GM23338 (cell line): ENCODE results near the gene KRT25. TPM values are rescaled to one million over a fixed set of nuclear protein-coding genes. Genes with fewer than 3 reads are reported as not detected.

Experiments used
- ATAC-seq: fragments of 200-7000 bp; cut with Tn5 transposase; 3 replicates; pipeline ENCODE4 v1.9.1; 2020
- DNase-seq: peaks from one replicate; pipeline ENCODE4 v3.0.0-alpha.2; 2015; ENCODE audit warnings: low spot score
- H2AFZ ChIP-seq: fragments of 200-600 bp; sonication (generic); 2 replicates; pipeline ENCODE4 v1.8.0; 2016; ENCODE audit warnings: antibody characterized with exemption, mild to moderate bottlenecking, moderate library complexity
- H3F3A ChIP-seq: fragments of 200-600 bp; sonication (generic); replicated peaks from 2 replicates; pipeline ENCODE4 v1.8.0; 2017; ENCODE audit warnings: antibody characterized with exemption, mixed run types, low read depth
- H3K27ac ChIP-seq: fragments of 200-600 bp; sonication (generic); 2 replicates; pipeline ENCODE4 v1.6.1; 2016; ENCODE audit warnings: low read depth
- H3K27me3 ChIP-seq: fragments of 200-600 bp; sonication (generic); 2 replicates; pipeline ENCODE4 v1.8.0; 2016; ENCODE audit warnings: mild to moderate bottlenecking, mixed run types, moderate library complexity; ENCODE audit not compliant: insufficient read depth
- H3K36me3 ChIP-seq: fragments of 200-600 bp; sonication (generic); 2 replicates; pipeline ENCODE4 v1.8.0; 2016; ENCODE audit warnings: mild to moderate bottlenecking; ENCODE audit not compliant: insufficient read depth
- H3K4me1 ChIP-seq: fragments of 200-600 bp; sonication (generic); 2 replicates; pipeline ENCODE4 v1.8.0; 2016; ENCODE audit warnings: mild to moderate bottlenecking, moderate library complexity; ENCODE audit not compliant: insufficient read depth
- H3K4me2 ChIP-seq: fragments of 200-600 bp; sonication (generic); 2 replicates; pipeline ENCODE4 v1.7.1; 2017; ENCODE audit warnings: mixed run types
- H3K4me3 ChIP-seq: fragments of 200-600 bp; sonication (generic); 2 replicates; pipeline ENCODE4 v1.6.1; 2016; ENCODE audit warnings: mixed run types
- H3K79me2 ChIP-seq: fragments of 200-600 bp; sonication (generic); replicated peaks from 2 replicates; pipeline ENCODE4 v1.8.0; 2017; ENCODE audit warnings: mild to moderate bottlenecking; ENCODE audit not compliant: insufficient read depth
- H3K9me2 ChIP-seq: fragments of 200-600 bp; sonication (generic); 2 replicates; pipeline ENCODE4 v1.8.0; 2017; ENCODE audit not compliant: insufficient read depth
- H4K20me1 ChIP-seq: fragments of 200-600 bp; sonication (generic); replicated peaks from 2 replicates; pipeline ENCODE4 v1.8.0; 2017; ENCODE audit warnings: mild to moderate bottlenecking; ENCODE audit not compliant: insufficient read depth
- H3K27ac Mint-ChIP-seq: 2 replicates; pipeline ENCODE4 v1.8.0; 2020; ENCODE audit warnings: inconsistent platforms, mild to moderate bottlenecking, moderate library complexity, mixed read lengths
- H3K27me3 Mint-ChIP-seq: 3 replicates; pipeline ENCODE4 v1.8.0; 2022; ENCODE audit warnings: low read depth, mild to moderate bottlenecking, moderate library complexity, mixed read lengths, inconsistent platforms; ENCODE audit not compliant: insufficient read depth, poor library complexity
- H3K36me3 Mint-ChIP-seq: 3 replicates; pipeline ENCODE4 v1.8.0; 2021; ENCODE audit warnings: low read depth, mild to moderate bottlenecking, inconsistent platforms, moderate library complexity, mixed read lengths
- H3K4me1 Mint-ChIP-seq: 3 replicates; pipeline ENCODE4 v1.8.0; 2020; ENCODE audit warnings: mild to moderate bottlenecking, inconsistent platforms, mixed read lengths
- H3K4me3 Mint-ChIP-seq: 3 replicates; pipeline ENCODE4 v1.8.0; 2021; ENCODE audit warnings: moderate library complexity, mild to moderate bottlenecking, inconsistent platforms, mixed read lengths
- H3K9me3 Mint-ChIP-seq: 3 replicates; pipeline ENCODE4 v1.8.0; 2020; ENCODE audit warnings: moderate library complexity, mild to moderate bottlenecking, inconsistent platforms, mixed read lengths
- CREB1 ChIP-seq: fragments of 250-450 bp; sonication (Bioruptor Pico); IDR thresholded peaks from 2 replicates; pipeline ENCODE4 v1.5.0; 2020; ENCODE audit warnings: low read depth, mild to moderate bottlenecking, moderate library complexity
- CTCF ChIP-seq, 2 experiments: fragments of 200-600 bp in 1 of 2; sonication (generic) in 1 of 2; conservative IDR thresholded peaks; 2 replicates each; pipeline versions ENCODE4 v1.5.1 to v1.6.1; 2016 to 2017; ENCODE audit warnings: antibody characterized with exemption in 2 of 2, low read depth in 2 of 2, mild to moderate bottlenecking in 2 of 2, moderate library complexity in 1 of 2
- EZH2 ChIP-seq: fragments of 200-600 bp; sonication (generic); IDR thresholded peaks from one replicate; pipeline ENCODE4 v1.8.0; 2017; ENCODE audit warnings: antibody characterized with exemption, mild to moderate bottlenecking, low read depth; ENCODE audit not compliant: unreplicated experiment
- EZH2phosphoT487 ChIP-seq: fragments of 200-600 bp; sonication (generic); IDR thresholded peaks from one replicate; pipeline ENCODE4 v1.8.1; 2018; ENCODE audit warnings: antibody characterized with exemption; ENCODE audit not compliant: unreplicated experiment
- JUNB ChIP-seq: IDR thresholded peaks from one replicate; pipeline ENCODE4 v1.6.1; 2016; ENCODE audit warnings: antibody characterized with exemption; ENCODE audit not compliant: unreplicated experiment
- NANOG ChIP-seq: IDR thresholded peaks from 2 replicates; pipeline ENCODE4 v1.6.1; 2016; ENCODE audit warnings: antibody characterized with exemption, borderline replicate concordance
- POLR2AphosphoS5 ChIP-seq: IDR thresholded peaks from 2 replicates; pipeline ENCODE4 v1.6.1; 2016; ENCODE audit warnings: antibody characterized with exemption, low read depth
- STAT1 ChIP-seq: IDR thresholded peaks from one replicate; pipeline ENCODE4 v1.6.1; 2016; ENCODE audit warnings: antibody characterized with exemption; ENCODE audit not compliant: unreplicated experiment
- ZNF114 ChIP-seq: fragments of 250-450 bp; sonication (Bioruptor Pico); IDR thresholded peaks from 2 replicates; pipeline ENCODE4 v1.5.0; 2020; ENCODE audit warnings: mild to moderate bottlenecking, moderate library complexity
- ZNF331 ChIP-seq: fragments of 250-450 bp; sonication (Bioruptor Pico); IDR thresholded peaks from 2 replicates; pipeline ENCODE4 v1.5.0; 2020; ENCODE audit warnings: low read depth, mild to moderate bottlenecking, moderate library complexity
- ZNF462 ChIP-seq: fragments of 250-450 bp; sonication (Bioruptor Pico); IDR thresholded peaks from 2 replicates; pipeline ENCODE4 v1.5.0; 2020; ENCODE audit warnings: mild to moderate bottlenecking, moderate library complexity
- polyA plus RNA-seq: library from polyadenylated mRNA; unstranded; fragments of >200 nt; fragmentation: Nextera tagmentation; extraction: Ambion mirVana; gene quantifications from 2 replicates; pipeline ENCODE4 v1.2.1, GENCODE V29; 2016
- total RNA-seq: library from RNA; depleted of rRNA; stranded (reverse); fragments of >200 nt; shearing (Covaris generic); gene quantifications from 2 replicates; pipeline ENCODE4 v1.2.3, GENCODE V29; 2014
- TF ChIP-seq, protein P1 (sequence below): IDR thresholded peaks from 2 replicates; pipeline ENCODE4 v1.6.1; 2016; ENCODE audit warnings: antibody characterized with exemption
- TF ChIP-seq, protein P2 (sequence below): IDR thresholded peaks from one replicate; pipeline ENCODE4 v1.6.1; 2018; ENCODE audit warnings: antibody characterized with exemption; ENCODE audit not compliant: unreplicated experiment

KRT25 gene
- total and polyA plus RNA-seq, 2 experiments from 2014 or later, result not detected

DNA sequence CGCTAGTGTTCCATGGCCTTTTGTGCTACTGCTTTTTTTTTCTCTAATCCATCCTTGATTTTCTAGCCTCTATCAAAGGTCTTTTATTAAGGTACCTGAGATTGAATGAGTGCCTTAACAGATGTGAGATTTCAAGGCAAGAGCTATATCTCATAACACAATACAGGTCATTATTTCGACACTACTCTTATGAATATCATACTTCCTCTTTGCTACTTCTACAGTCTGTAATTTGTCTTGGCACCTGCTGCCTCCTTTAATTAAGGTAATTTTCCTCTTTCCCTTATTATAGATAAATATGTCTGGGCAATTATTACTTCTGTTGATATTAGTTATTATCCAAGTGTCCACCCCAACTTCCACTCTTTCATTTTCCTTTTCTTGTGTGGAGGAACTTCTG, 39.3 kb upstream of the KRT25 start:
- H3K9me3 Mint-ChIP-seq, result no peaks in the 10 kb centered on the region
- no peaks in the 10 kb centered on the region for H3K79me2 ChIP-seq
- H3K4me3 Mint-ChIP-seq, result no peak overlapping the region
- ATAC-seq, result no peak
- no peak overlapping the region for H3K27ac Mint-ChIP-seq
- H3K27me3 Mint-ChIP-seq, result peaks cover 4% of the 10 kb centered on the region
- H3K36me3 ChIP-seq, result no peaks in the 10 kb centered on the region
- H3K27ac ChIP-seq, result no peak overlapping the region
- H3K4me2 ChIP-seq, result no peak overlapping the region
- no peaks in the 10 kb centered on the region for H4K20me1 ChIP-seq
- H2AFZ ChIP-seq, result no peak overlapping the region
- TF ChIP-seq ZNF114 (CRISPR knock-in tag) (no peak), POLR2AphosphoS5 (no peak), NANOG (no peak), ZNF462 (CRISPR knock-in tag) (no peak), CTCF (conservative IDR thresholded peaks at IDR 0.05; ENCODE audit: low read depth in 2 of 2) (no peak), ZNF331 (no peak), JUNB (no peak), EZH2 (no peak), EZH2phosphoT487 (no peak), STAT1 (no peak), CREB1 (CRISPR knock-in tag) (no peak)
- TF ChIP-seq, protein P1, sequence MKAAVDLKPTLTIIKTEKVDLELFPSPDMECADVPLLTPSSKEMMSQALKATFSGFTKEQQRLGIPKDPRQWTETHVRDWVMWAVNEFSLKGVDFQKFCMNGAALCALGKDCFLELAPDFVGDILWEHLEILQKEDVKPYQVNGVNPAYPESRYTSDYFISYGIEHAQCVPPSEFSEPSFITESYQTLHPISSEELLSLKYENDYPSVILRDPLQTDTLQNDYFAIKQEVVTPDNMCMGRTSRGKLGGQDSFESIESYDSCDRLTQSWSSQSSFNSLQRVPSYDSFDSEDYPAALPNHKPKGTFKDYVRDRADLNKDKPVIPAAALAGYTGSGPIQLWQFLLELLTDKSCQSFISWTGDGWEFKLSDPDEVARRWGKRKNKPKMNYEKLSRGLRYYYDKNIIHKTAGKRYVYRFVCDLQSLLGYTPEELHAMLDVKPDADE, result no peak
- TF ChIP-seq, protein P2, sequence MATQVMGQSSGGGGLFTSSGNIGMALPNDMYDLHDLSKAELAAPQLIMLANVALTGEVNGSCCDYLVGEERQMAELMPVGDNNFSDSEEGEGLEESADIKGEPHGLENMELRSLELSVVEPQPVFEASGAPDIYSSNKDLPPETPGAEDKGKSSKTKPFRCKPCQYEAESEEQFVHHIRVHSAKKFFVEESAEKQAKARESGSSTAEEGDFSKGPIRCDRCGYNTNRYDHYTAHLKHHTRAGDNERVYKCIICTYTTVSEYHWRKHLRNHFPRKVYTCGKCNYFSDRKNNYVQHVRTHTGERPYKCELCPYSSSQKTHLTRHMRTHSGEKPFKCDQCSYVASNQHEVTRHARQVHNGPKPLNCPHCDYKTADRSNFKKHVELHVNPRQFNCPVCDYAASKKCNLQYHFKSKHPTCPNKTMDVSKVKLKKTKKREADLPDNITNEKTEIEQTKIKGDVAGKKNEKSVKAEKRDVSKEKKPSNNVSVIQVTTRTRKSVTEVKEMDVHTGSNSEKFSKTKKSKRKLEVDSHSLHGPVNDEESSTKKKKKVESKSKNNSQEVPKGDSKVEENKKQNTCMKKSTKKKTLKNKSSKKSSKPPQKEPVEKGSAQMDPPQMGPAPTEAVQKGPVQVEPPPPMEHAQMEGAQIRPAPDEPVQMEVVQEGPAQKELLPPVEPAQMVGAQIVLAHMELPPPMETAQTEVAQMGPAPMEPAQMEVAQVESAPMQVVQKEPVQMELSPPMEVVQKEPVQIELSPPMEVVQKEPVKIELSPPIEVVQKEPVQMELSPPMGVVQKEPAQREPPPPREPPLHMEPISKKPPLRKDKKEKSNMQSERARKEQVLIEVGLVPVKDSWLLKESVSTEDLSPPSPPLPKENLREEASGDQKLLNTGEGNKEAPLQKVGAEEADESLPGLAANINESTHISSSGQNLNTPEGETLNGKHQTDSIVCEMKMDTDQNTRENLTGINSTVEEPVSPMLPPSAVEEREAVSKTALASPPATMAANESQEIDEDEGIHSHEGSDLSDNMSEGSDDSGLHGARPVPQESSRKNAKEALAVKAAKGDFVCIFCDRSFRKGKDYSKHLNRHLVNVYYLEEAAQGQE, result no peak
- H3K4me3 ChIP-seq, result no peak overlapping the region
- H3F3A ChIP-seq, result no peaks in the 10 kb centered on the region
- H3K9me2 ChIP-seq, result no peaks in the 10 kb centered on the region
- H3K4me1 Mint-ChIP-seq, result peaks cover 3% of the 10 kb centered on the region; the same call in 1 of the 3 replicates
- no peaks in the 10 kb centered on the region for H3K36me3 Mint-ChIP-seq
- no peaks in the 10 kb centered on the region for H3K27me3 ChIP-seq
- no peak for DNase-seq
- H3K4me1 ChIP-seq, result no peaks in the 10 kb centered on the region
